ENCODE data around the gene SLC35F4. TPM values are rescaled to one million over a fixed set of nuclear protein-coding genes. Genes with fewer than 3 reads are reported as not detected.
"Not testable (repeated sequence)": the region's sequence is repeated elsewhere in the genome, so short reads cannot be mapped to it uniquely, and the experiment has no call there.

SLC35F4 gene
- total and polyA plus RNA-seq, 2 experiments from 2014 or later, result 0.10 TPM; not detected in 1

DNA sequence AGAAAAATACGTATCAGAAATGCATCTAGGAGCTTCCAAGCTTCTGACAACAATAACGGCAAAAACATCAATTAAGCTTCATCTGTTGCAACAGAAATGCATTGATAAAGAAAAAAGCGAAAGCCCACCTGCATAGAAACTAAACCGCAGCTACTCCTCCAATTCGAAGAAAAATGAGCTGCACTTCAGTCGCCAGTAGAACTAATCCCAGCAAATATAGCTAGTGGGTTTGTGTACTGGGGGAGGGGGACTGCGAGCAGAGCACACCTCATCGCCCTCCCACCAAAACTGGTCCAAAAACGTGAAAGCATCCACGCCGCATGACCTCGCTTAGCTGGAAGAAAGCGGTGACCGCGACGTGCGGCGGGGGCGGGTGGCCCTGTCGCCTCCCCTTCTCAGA lies 1.2 kb downstream of the SLC35F4 start:
- no peak overlapping the region for H3K27ac ChIP-seq
- H3K36me3 ChIP-seq, result no peaks in the 10 kb centered on the region
- peaks cover 6% of the 10 kb centered on the region for H3K4me1 ChIP-seq (ENCODE audit: low read depth)
- no peak for DNase-seq (ENCODE audit: low read depth in 1 of 2, low spot score in 1 of 2)
- no peaks in the 10 kb centered on the region for H3K9me3 ChIP-seq (ENCODE audit: low read depth)
- peaks cover 76% of the 10 kb centered on the region for H3K27me3 ChIP-seq
- no peak for TF ChIP-seq CTCF (IDR thresholded peaks at IDR 0.05; ENCODE audit: low read depth, low read length)
- no peak overlapping the region for H3K4me3 ChIP-seq

- H3K4me3 ChIP-seq, result no peak overlapping the region
- H3K9me3 ChIP-seq (ENCODE audit: low read depth), result no peaks in the 10 kb centered on the region
- DNase-seq (ENCODE audit: low read depth in 1 of 2, low spot score in 1 of 2), result no peak
- peaks cover 6% of the 10 kb centered on the region for H3K4me1 ChIP-seq (ENCODE audit: low read depth)
- peaks cover 76% of the 10 kb centered on the region for H3K27me3 ChIP-seq
- H3K27ac ChIP-seq, result no peak overlapping the region
- H3K36me3 ChIP-seq, result no peaks in the 10 kb centered on the region
- no peak for TF ChIP-seq CTCF (IDR thresholded peaks at IDR 0.05; ENCODE audit: low read depth, low read length)
Observed at GRCh38 chr14:57863471-57863870, 2.4 kb downstream of the SLC35F4 start.

DNA sequence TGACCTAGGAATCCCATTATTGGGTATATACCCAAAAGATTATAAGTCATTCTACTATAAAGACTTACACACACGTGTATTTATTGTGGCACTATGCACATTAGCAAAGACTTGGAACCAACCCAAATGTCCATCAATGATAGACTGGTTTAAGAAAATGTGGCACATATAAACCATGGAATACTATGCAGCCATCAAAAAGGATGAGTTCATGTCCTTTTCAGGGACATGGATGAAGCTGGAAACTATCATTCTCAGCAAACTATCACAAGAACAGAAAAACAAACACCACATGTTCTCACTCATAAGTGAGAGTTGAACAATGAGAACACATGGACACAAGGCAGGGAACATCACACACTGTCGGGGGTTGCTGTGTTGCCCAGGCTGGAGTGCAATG lies 10.2 kb downstream of the SLC35F4 start:
- not testable (repeated sequence) for H3K4me3 ChIP-seq; DNase-seq (ENCODE audit: low read depth in 1 of 2, low spot score in 1 of 2); H3K27ac ChIP-seq; H3K27me3 ChIP-seq; H3K4me1 ChIP-seq (ENCODE audit: low read depth); H3K36me3 ChIP-seq; H3K9me3 ChIP-seq (ENCODE audit: low read depth)

DNA sequence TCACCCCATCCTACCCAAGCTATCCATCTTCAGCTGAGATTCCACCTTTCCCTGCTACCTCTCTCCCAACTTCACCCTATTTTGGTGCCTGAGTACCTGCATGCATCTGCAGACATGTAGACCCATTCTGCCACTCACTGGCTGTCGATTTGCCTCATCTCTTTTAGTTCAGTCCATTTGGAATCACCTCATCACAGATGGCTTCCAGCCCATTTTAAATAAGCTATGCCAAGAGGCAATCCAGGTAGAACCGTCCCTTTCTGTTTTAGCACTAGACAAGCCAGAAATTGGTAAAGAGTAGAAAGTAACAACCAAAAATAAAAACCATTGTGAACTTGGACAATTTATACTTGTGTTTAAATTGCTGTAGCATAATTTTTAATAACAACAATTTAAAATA lies 11.3 kb downstream of the SLC35F4 start:
- H3K9me3 ChIP-seq (ENCODE audit: low read depth), result no peaks in the 10 kb centered on the region
- no peak overlapping the region for H3K4me3 ChIP-seq
- H3K27me3 ChIP-seq, result no peaks in the 10 kb centered on the region
- H3K36me3 ChIP-seq, result no peaks in the 10 kb centered on the region
- no peak for DNase-seq (ENCODE audit: low read depth in 1 of 2, low spot score in 1 of 2)
- no peak overlapping the region for H3K27ac ChIP-seq
- H3K4me1 ChIP-seq (ENCODE audit: low read depth), result no peaks in the 10 kb centered on the region
- no peak for TF ChIP-seq CTCF (IDR thresholded peaks at IDR 0.05; ENCODE audit: low read depth, low read length)

DNA sequence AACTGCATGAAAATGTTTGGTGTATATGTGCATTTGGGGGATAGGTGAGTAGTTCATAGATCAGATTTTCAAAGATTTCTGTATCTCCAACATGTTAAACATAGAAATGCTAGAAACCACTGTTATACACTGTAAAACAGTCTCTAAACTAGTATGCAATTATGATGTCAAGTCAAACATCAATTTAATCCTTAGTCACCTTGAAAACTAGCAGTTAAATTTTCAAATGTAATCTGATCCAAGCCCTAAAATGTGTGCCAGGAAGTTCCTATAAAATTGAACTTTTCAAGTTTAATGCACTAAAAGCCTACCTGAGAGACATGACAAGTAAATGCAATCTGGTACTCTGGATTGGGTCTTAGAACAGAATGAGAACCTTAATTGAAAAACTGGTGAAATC lies 14.5 kb downstream of the SLC35F4 start:
- no peak for TF ChIP-seq CTCF (IDR thresholded peaks at IDR 0.05; ENCODE audit: low read depth, low read length)
- Histone ChIP-seq H3K36me3 (no peaks in the 10 kb centered on the region), H3K4me1 (ENCODE audit: low read depth) (no peaks in the 10 kb centered on the region), H3K27ac (no peak overlapping the region), H3K9me3 (ENCODE audit: low read depth) (no peaks in the 10 kb centered on the region), H3K27me3 (no peaks in the 10 kb centered on the region), H3K4me3 (no peak overlapping the region)
- DNase-seq (ENCODE audit: low read depth in 1 of 2, low spot score in 1 of 2), result no peak

- no peaks in the 10 kb centered on the region for H3K9me3 ChIP-seq (ENCODE audit: low read depth)
- DNase-seq (ENCODE audit: low read depth in 1 of 2, low spot score in 1 of 2), result no peak
- H3K4me1 ChIP-seq (ENCODE audit: low read depth), result no peaks in the 10 kb centered on the region
- H3K4me3 ChIP-seq, result no peak overlapping the region
- no peak for TF ChIP-seq CTCF (IDR thresholded peaks at IDR 0.05; ENCODE audit: low read depth, low read length)
- H3K36me3 ChIP-seq, result no peaks in the 10 kb centered on the region
- no peaks in the 10 kb centered on the region for H3K27me3 ChIP-seq
- H3K27ac ChIP-seq, result no peak overlapping the region
Observed at GRCh38 chr14:57848786-57849185, 17.1 kb downstream of the SLC35F4 start.
